Glomerular endothelial cell (primary cell): Measurements from ENCODE around the gene UGT2B7. TPM values are rescaled to one million over a fixed set of nuclear protein-coding genes. Genes with fewer than 3 reads are reported as not detected.

Source experiments
- DNase-seq: peaks from one replicate; pipeline ENCODE4 v3.0.0-alpha.2; 2011; ENCODE audit warnings: low read depth, low spot score; ENCODE audit errors: extremely low read depth
- total RNA-seq: library from RNA; depleted of rRNA; stranded (reverse); fragments of >200 nt; gene quantifications from 2 replicates; pipeline ENCODE4 v1.2.3, GENCODE V29; 2015

Gene UGT2B7
- total RNA-seq, 1 donor from 2014 or later: 2.2 TPM

GRCh38 chr4:69147334-69147733 is 51.1 kb downstream of the UGT2B7 start:
- no peak for DNase-seq

GRCh38 chr4:69154021-69154420 is 57.7 kb downstream of the UGT2B7 start:
- no peak for DNase-seq

- DNase-seq: no peak
These were observed 60.6 kb downstream of the UGT2B7 start for GRCh38 chr4:69156913-69157312.

Other genes starting within 250 kb of the UGT2B7 start
- not detected in 2 replicates for gene UGT2A3, start 144.7 kb upstream of the UGT2B7 start, total RNA-seq
- gene UGT2B11, start 118.3 kb downstream of the UGT2B7 start, total RNA-seq: not detected in 2 replicates
- gene UGT2B28, start 184.0 kb downstream of the UGT2B7 start, total RNA-seq: not detected in 2 replicates